ENCODE measurements around the gene LYSMD4. TPM values are rescaled to one million over a fixed set of nuclear protein-coding genes. Genes with fewer than 3 reads are reported as not detected.
A peak's percentile ranks its signal among the peaks of the same experiment; 100 is the strongest.

Gene LYSMD4
- polyA plus RNA-seq, 2 of the 4 experiments (the other 2 are of a cell fraction) = 3.8 to 6.0 TPM

GRCh38 chr15:99708563-99708962, 24.7 kb downstream of the LYSMD4 start:
- Histone ChIP-seq H3K9me3 (no peaks in the 10 kb centered on the region), H3K4me2 (peak overlapping the region; percentile 53), H3K4me1 (peaks cover 26% of the 10 kb centered on the region), H3K27ac (peak overlapping the region; percentile 63 to 64; a peak in 5 of 6 replicates), H3K4me3 (no peak overlapping the region)
- ATAC-seq (peak; percentile 71 to 81), DNase-seq (ENCODE audit: low read depth in 1 of 2, low spot score in 1 of 2) (peak; percentile 61 to 71), FAIRE-seq (no peak)
- ChIA-PET POLR2A (interaction anchor here (1.9 kb wide), 1 partner anchor 25 kb away, joined by 10 read pairs; the partner anchor contains the start of gene LYSMD4), CTCF (interaction anchor here (1.1 to 9.1 kb wide), 8 partner anchors 15 to 436 kb away, joined by 3 to 72 read pairs (median 5); no protein-coding TSS in a partner anchor)
- no peak for TF ChIP-seq BHLHE40 (IDR thresholded peaks at IDR 0.05; ENCODE audit: low read depth, low read length)
- TF ChIP-seq FOSL2 (IDR thresholded peaks at IDR 0.05) = no peak
- peak; percentile 27; the same call in 1 of the 2 replicates for TF ChIP-seq FOSL2 (CRISPR knock-in tag; IDR thresholded peaks at IDR 0.05)
- WGBS (ENCODE audit: missing lambda C conversion rate) = 47% methylated on average over 7 of the region's 7 CpGs

- CTCF ChIA-PET = interaction anchor here (0.6 to 9.1 kb wide), 10 partner anchors 9 to 1465 kb away, joined by 3 to 72 read pairs (median 4); no protein-coding TSS in a partner anchor
Observed at GRCh38 chr15:99707473-99708270, 25.6 kb downstream of the LYSMD4 start.

More at GRCh38 chr15:99707473-99708270, 25.6 kb downstream of the LYSMD4 start:
- DNase-seq (ENCODE audit: low read depth in 1 of 2, low spot score in 1 of 2) (no peak), ATAC-seq (no peak), FAIRE-seq (no peak)
- Histone ChIP-seq H3K4me1 (peaks cover 34% of the 10 kb centered on the region), H3K27ac (peak overlapping the region; percentile 3 to 63; a peak in 4 of 6 replicates), H3K4me2 (peak overlapping the region; percentile 53; the same call in 2 of the 3 replicates), H3K4me3 (no peak overlapping the region), H3K9me3 (no peaks in the 10 kb centered on the region)
- TF ChIP-seq RARB (CRISPR knock-in tag; IDR thresholded peaks at IDR 0.05) = no peak
- TF ChIP-seq E2F6 (IDR thresholded peaks at IDR 0.05; ENCODE audit: borderline replicate concordance, low read depth) = no peak
- no peak for TF ChIP-seq EHMT2 (IDR thresholded peaks at IDR 0.05; ENCODE audit: low read depth)
- TF ChIP-seq CBX8 (IDR thresholded peaks at IDR 0.05) = no peak
- TF ChIP-seq MAZ (IDR thresholded peaks at IDR 0.05; ENCODE audit: borderline replicate concordance, low read depth, low read length) = no peak
- TF ChIP-seq FOSL2 (IDR thresholded peaks at IDR 0.05) = no peak
- no peak for TF ChIP-seq FOSL2 (CRISPR knock-in tag; IDR thresholded peaks at IDR 0.05)
- no peak for TF ChIP-seq ATOH8 (CRISPR knock-in tag; IDR thresholded peaks at IDR 0.05; ENCODE audit: low read depth)
- no peak for TF ChIP-seq CHD2 (IDR thresholded peaks at IDR 0.05; ENCODE audit: low read length, partially characterized antibody)
- no peak for TF ChIP-seq HDAC2 (IDR thresholded peaks at IDR 0.05)
- no peak for TF ChIP-seq CTCF (IDR thresholded peaks at IDR 0.05)
- no peak for TF ChIP-seq RCOR1 (IDR thresholded peaks at IDR 0.05; ENCODE audit: low read depth, low read length)
- TF ChIP-seq EP300 (IDR thresholded peaks at IDR 0.05) = no peak
- TF ChIP-seq TP53 (CRISPR knock-in tag; IDR thresholded peaks at IDR 0.05) = no peak
- no peak for TF ChIP-seq POLR2A (IDR thresholded peaks at IDR 0.05; ENCODE audit: low read length)
- POLR2A ChIA-PET = interaction anchor here (0.6 to 1.9 kb wide), 2 partner anchors 26 to 433 kb away, joined by 3 to 10 read pairs; partner anchors contain the start of gene LYSMD4
- 87% methylated on average over 11 of the region's 11 CpGs for WGBS (ENCODE audit: missing lambda C conversion rate)
